HepG2 (cell line): ENCODE measurements around the gene VAV2. TPM values are rescaled to one million over a fixed set of nuclear protein-coding genes. Genes with fewer than 3 reads are reported as not detected.

Experiments used
- BCL6 ChIP-seq: IDR thresholded peaks from 2 replicates; pipeline ENCODE4 v1.6.1; 2016; ENCODE audit warnings: missing genetic modification reagents, missing compliant biosample characterization
- FLYWCH1 ChIP-seq: sonication (generic); formaldehyde crosslinking; IDR thresholded peaks from 2 replicates; pipeline ENCODE4 v1.8.1; 2023; ENCODE audit warnings: mild to moderate bottlenecking, missing genetic modification reagents
- FOXK2 ChIP-seq: fragments of 450-650 bp; IDR thresholded peaks from 2 replicates; pipeline ENCODE4 v1.6.1; 2016
- GMEB2 ChIP-seq: IDR thresholded peaks from 2 replicates; pipeline ENCODE4 v1.6.1; 2016; ENCODE audit warnings: missing biosample characterization, missing genetic modification reagents, low read depth
- HNF4A ChIP-seq: sonication (generic); formaldehyde crosslinking; IDR thresholded peaks from 2 replicates; pipeline ENCODE4 v1.4.0; 2020; ENCODE audit warnings: missing genetic modification reagents
- KDM5B ChIP-seq: sonication (generic); formaldehyde crosslinking; IDR thresholded peaks from 2 replicates; pipeline ENCODE4 v1.4.0; 2020; ENCODE audit warnings: missing genetic modification reagents, mild to moderate bottlenecking, borderline replicate concordance
- KMT2A ChIP-seq: sonication (generic); formaldehyde crosslinking; IDR thresholded peaks from 2 replicates; pipeline ENCODE4 v1.4.0; 2020; ENCODE audit warnings: missing genetic modification reagents
- MAX ChIP-seq: IDR thresholded peaks from 2 replicates; pipeline ENCODE4 v1.6.1; 2012; ENCODE audit warnings: inconsistent platforms
- NAIF1 ChIP-seq: sonication (generic); formaldehyde crosslinking; IDR thresholded peaks from 2 replicates; pipeline ENCODE4 v1.5.0; 2020; ENCODE audit warnings: mild to moderate bottlenecking, missing genetic modification reagents, borderline replicate concordance
- NFYC ChIP-seq: IDR thresholded peaks from 2 replicates; pipeline ENCODE4 v1.6.1; 2016; ENCODE audit warnings: missing genetic modification reagents, missing compliant biosample characterization
- SOX13 ChIP-seq, 3 experiments: fragments of 450-650 bp in 1 of 3; sonication (generic) in 1 of 3; formaldehyde crosslinking in 1 of 3; IDR thresholded peaks in 2 of 3; conservative IDR thresholded peaks in 1 of 3; 2 replicates each; pipeline versions ENCODE4 v1.5.0 to v1.6.1; 2016 to 2020; ENCODE audit warnings: antibody characterized with exemption in 1 of 3, mild to moderate bottlenecking in 1 of 3, missing compliant biosample characterization in 1 of 3, missing genetic modification reagents in 1 of 3, moderate library complexity in 1 of 3
- ZNF121 ChIP-seq: sonication (generic); formaldehyde crosslinking; IDR thresholded peaks from 2 replicates; pipeline ENCODE4 v1.5.0; 2020; ENCODE audit warnings: mild to moderate bottlenecking, missing genetic modification reagents
- ZNF274 ChIP-seq: sonication (generic); formaldehyde crosslinking; IDR thresholded peaks from 2 replicates; pipeline ENCODE4 v1.5.1; 2020; ENCODE audit warnings: mild to moderate bottlenecking, missing genetic modification reagents
- ZNF275 ChIP-seq: sonication (generic); formaldehyde crosslinking; IDR thresholded peaks from 2 replicates; pipeline ENCODE4 v1.8.0; 2022; ENCODE audit warnings: missing genetic modification reagents, mild to moderate bottlenecking, inconsistent platforms, borderline replicate concordance
- ZNF337 ChIP-seq: sonication (generic); formaldehyde crosslinking; IDR thresholded peaks from 2 replicates; pipeline ENCODE4 v1.5.1; 2020; ENCODE audit warnings: missing genetic modification reagents, low read depth, mild to moderate bottlenecking, borderline replicate concordance
- ZNF576 ChIP-seq: sonication (generic); formaldehyde crosslinking; IDR thresholded peaks from 2 replicates; pipeline ENCODE4 v1.4.0; 2020; ENCODE audit warnings: mild to moderate bottlenecking, missing genetic modification reagents
- ZNF580 ChIP-seq: IDR thresholded peaks from 2 replicates; pipeline ENCODE4 v1.6.1; 2016; ENCODE audit warnings: low read depth, borderline replicate concordance
- ZNF703 ChIP-seq: sonication (generic); formaldehyde crosslinking; IDR thresholded peaks from 2 replicates; pipeline ENCODE4 v1.5.1; 2020; ENCODE audit warnings: missing genetic modification reagents, mild to moderate bottlenecking, moderate library complexity, borderline replicate concordance
- ZNF772 ChIP-seq: sonication (generic); formaldehyde crosslinking; IDR thresholded peaks from 2 replicates; pipeline ENCODE4 v1.5.0; 2020; ENCODE audit warnings: mild to moderate bottlenecking, missing genetic modification reagents
- ZNF781 ChIP-seq: sonication (generic); formaldehyde crosslinking; IDR thresholded peaks from 2 replicates; pipeline ENCODE4 v1.5.1; 2020; ENCODE audit warnings: borderline replicate concordance, mild to moderate bottlenecking, missing genetic modification reagents; ENCODE audit errors: not compliant biosample characterization
- ZNF784 ChIP-seq: sonication (generic); formaldehyde crosslinking; IDR thresholded peaks from 2 replicates; pipeline ENCODE4 v1.5.1; 2020; ENCODE audit warnings: missing genetic modification reagents, mild to moderate bottlenecking, borderline replicate concordance
- ZNF891 ChIP-seq: sonication (generic); formaldehyde crosslinking; IDR thresholded peaks from 2 replicates; pipeline ENCODE4 v1.5.0; 2020; ENCODE audit warnings: mild to moderate bottlenecking, missing genetic modification reagents
- polyA plus RNA-seq, 8 experiments: library from polyadenylated mRNA; depleted of rRNA in 3 of 8; stranded (reverse) in 7 of 8; unstranded in 1 of 8; fragments of >200 nt; fragmentation: Illumina TruSeq in 4 of 8; extraction: Trizol in 4 of 8; gene quantifications; 2 replicates each; pipeline versions ENCODE4 v1.2.1 to v1.2.3, GENCODE V29; 2011 to 2016; ENCODE audit warnings: low read depth in 4 of 8, missing spikeins in 1 of 8, mixed read lengths in 1 of 8; ENCODE audit not compliant: insufficient read depth in 1 of 8
- total RNA-seq, 5 experiments: library from RNA; depleted of rRNA; stranded (reverse); fragments of >200 nt; fragmentation: Illumina TruSeq; extraction: Trizol; gene quantifications; 2 replicates each; pipeline ENCODE4 v1.2.3, GENCODE V29; 2016; ENCODE audit warnings: low read depth in 1 of 5
- TF ChIP-seq, protein P1 (sequence below): sonication (generic); formaldehyde crosslinking; conservative IDR thresholded peaks from 2 replicates; pipeline ENCODE4 v1.4.0; 2020; ENCODE audit warnings: missing genetic modification reagents

The VAV2 gene
- total and polyA plus RNA-seq, 2 of the 13 experiments (the other 11 are each of a cell fraction or from before 2014, with no cell fraction given), result 22.5 to 22.9 TPM

GRCh38 chr9:133752739-133753446 lies 239.2 kb downstream of the VAV2 start (continued):
- TF ChIP-seq ZNF275 (CRISPR knock-in tag) (no peak), ZNF274 (CRISPR knock-in tag) (no peak), BCL6 (CRISPR knock-in tag) (no peak), ZNF784 (CRISPR knock-in tag) (no peak), ZNF580 (CRISPR knock-in tag) (no peak), ZNF337 (CRISPR knock-in tag) (no peak), ZNF891 (no peak), ZNF121 (CRISPR knock-in tag) (no peak), ZNF781 (CRISPR knock-in tag) (no peak), KMT2A (CRISPR knock-in tag) (no peak), FOXK2 (no peak), NAIF1 (CRISPR knock-in tag) (no peak), HNF4A (peak; percentile 84), FLYWCH1 (no peak), GMEB2 (CRISPR knock-in tag) (no peak), NFYC (CRISPR knock-in tag) (no peak), ZNF703 (CRISPR knock-in tag) (no peak), SOX13 (IDR thresholded peaks at IDR 0.05) (no peak), SOX13 (CRISPR knock-in tag; conservative IDR thresholded peaks at IDR 0.05 in 1 of 2, IDR thresholded peaks at IDR 0.05 in 1 of 2) (peak in 1 of 2 experiments; percentile 32; a peak in 1 of 4 replicates), ZNF576 (CRISPR knock-in tag) (no peak), ZNF772 (CRISPR knock-in tag) (no peak), KDM5B (CRISPR knock-in tag) (no peak), MAX (0 out of 2 replicates have a peak, but pooled peaks have one; percentile 28)
- TF ChIP-seq, protein P1, sequence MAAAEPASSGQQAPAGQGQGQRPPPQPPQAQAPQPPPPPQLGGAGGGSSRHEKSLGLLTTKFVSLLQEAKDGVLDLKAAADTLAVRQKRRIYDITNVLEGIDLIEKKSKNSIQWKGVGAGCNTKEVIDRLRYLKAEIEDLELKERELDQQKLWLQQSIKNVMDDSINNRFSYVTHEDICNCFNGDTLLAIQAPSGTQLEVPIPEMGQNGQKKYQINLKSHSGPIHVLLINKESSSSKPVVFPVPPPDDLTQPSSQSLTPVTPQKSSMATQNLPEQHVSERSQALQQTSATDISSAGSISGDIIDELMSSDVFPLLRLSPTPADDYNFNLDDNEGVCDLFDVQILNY (CRISPR knock-in tag), result no peak
